HG02840 (cell line): ENCODE measurements around the gene RTL9.

Experiments
- ATAC-seq: cut with Tn5 transposase; IDR thresholded peaks from one replicate; pipeline ENCODE4 v1.9.1; 2021; ENCODE audit warnings: mild to moderate bottlenecking, moderate library complexity, moderate number of reproducible peaks; ENCODE audit not compliant: unreplicated experiment, low FRiP score

RTL9 gene

GRCh38 chrX:110341189-110342035 is 17.2 kb upstream of the RTL9 start:
- no peak for ATAC-seq

GRCh38 chrX:110346681-110347080 is 12.0 kb upstream of the RTL9 start:
- no peak for ATAC-seq

- no peak for ATAC-seq
These were observed 625 bp downstream of the RTL9 start for GRCh38 chrX:110359273-110359672.

- ATAC-seq = no peak
These were observed 4.6 kb downstream of the RTL9 start for GRCh38 chrX:110363244-110363643.

- ATAC-seq = no peak
These were observed 14.7 kb downstream of the RTL9 start for GRCh38 chrX:110373310-110373709.

GRCh38 chrX:110374559-110374958 is 15.9 kb downstream of the RTL9 start:
- no peak for ATAC-seq

- ATAC-seq = no peak
These were observed 22.6 kb downstream of the RTL9 start for GRCh38 chrX:110381216-110381615.

- ATAC-seq = no peak
These were observed 24.8 kb downstream of the RTL9 start for GRCh38 chrX:110383414-110383813.

- no peak for ATAC-seq
These were observed 25.8 kb downstream of the RTL9 start for GRCh38 chrX:110384490-110384889.

GRCh38 chrX:110389570-110389969 is 30.9 kb downstream of the RTL9 start:
- no peak for ATAC-seq

GRCh38 chrX:110391086-110391485 is 32.4 kb downstream of the RTL9 start:
- no peak for ATAC-seq

GRCh38 chrX:110394651-110395050 is 36.0 kb downstream of the RTL9 start:
- no peak for ATAC-seq

GRCh38 chrX:110395877-110396276 is 37.2 kb downstream of the RTL9 start:
- no peak for ATAC-seq

GRCh38 chrX:110396735-110397134 is 38.1 kb downstream of the RTL9 start:
- no peak for ATAC-seq

- ATAC-seq = no peak
These were observed 38.7 kb downstream of the RTL9 start for GRCh38 chrX:110397339-110397738.

GRCh38 chrX:110397904-110398303 is 39.3 kb downstream of the RTL9 start:
- ATAC-seq = no peak

- no peak for ATAC-seq
These were observed 40.8 kb downstream of the RTL9 start for GRCh38 chrX:110399497-110399896.

- no peak for ATAC-seq
These were observed 41.3 kb downstream of the RTL9 start for GRCh38 chrX:110399966-110400365.

GRCh38 chrX:110401135-110401534 is 42.5 kb downstream of the RTL9 start:
- ATAC-seq = no peak

GRCh38 chrX:110402091-110402849 is 43.6 kb downstream of the RTL9 start:
- no peak for ATAC-seq

- no peak for ATAC-seq
These were observed 44.2 kb downstream of the RTL9 start for GRCh38 chrX:110402850-110403221.
